K562 treated with DMSO at 1 percent for 48 hours (cell line): ENCODE data around the gene MMP1. TPM values are rescaled to one million over a fixed set of nuclear protein-coding genes. Genes with fewer than 3 reads are reported as not detected.

Experiments used
- total RNA-seq: library from RNA; unstranded; fragments of 300-600 nt; gene quantifications from 2 replicates; pipeline ENCODE4 v1.2.3, GENCODE V29; 2022; ENCODE audit warnings: low replicate concordance; ENCODE audit errors: extremely low read depth

MMP1 gene
- total RNA-seq: not detected in 2 replicates

DNA sequence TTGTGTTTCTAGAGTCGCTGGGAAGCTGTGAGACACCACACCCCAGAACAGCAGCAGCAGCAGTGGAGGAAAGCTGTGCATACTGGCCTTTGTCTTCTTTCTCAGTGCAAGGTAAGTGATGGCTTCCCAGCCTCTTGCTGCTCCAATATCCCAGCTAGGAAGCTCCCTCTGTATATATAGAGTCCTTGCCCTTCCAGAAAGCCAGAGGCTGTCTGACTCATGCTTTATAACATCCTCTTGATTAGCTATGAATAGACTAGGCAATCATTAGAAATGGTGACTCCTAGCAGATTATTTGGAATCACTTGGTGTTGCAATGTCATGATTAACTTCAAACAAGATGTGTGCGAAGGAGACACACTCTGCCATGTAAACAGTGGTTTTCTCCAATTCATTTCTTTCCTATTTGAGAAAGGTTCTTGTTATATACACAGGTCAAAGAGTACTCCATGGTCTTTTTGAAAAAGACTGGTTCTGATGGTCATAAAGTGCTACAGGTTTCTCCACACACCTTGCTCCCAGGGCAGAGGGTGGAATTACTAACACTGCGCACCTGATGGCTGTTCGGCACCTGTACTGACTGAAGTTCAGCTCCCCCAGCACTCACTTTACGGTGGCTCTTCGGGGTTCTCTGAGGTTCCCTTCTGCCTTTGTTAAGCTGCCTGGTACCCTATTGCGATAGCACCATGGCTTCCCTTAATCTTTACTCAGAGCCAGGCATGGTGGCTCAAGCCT lies at the start of gene MMP1:
MMP1 (minus strand) TSS at position 149 of the 735 bp plus-strand sequence; CDS start at position 81, 68 bp downstream.

GRCh38 chr11:102843489-102843888 lies 45.5 kb upstream of the MMP1 start, which contains the start of gene MMP3:
TSS of gene MMP3 (minus strand) at chr11:102843609. CDS start at chr11:102843546, 63 bp downstream.

DNA sequence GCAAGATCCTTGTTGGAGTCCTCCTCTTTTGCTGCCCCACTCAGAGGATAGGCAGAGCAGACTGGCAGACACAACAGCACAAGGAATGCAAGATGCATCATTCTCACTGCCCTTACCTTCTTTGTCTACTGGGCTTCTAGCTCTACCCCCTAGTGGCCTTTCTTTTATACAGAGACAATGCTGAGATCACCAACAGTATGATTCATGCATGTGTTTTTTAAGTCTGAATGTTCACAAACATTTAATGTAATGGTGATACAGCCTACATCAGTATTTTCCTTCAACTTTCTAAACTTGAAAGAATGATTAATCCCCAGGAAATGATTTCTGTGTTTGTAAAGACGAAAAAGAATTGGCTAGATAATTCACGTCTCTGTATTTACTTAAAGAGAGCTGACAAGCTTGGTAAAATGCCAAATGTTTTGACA lies 17.5 kb downstream of the MMP1 start, which contains the start of gene MMP10:
MMP10 (minus strand) TSS at position 138 of the 428 bp plus-strand sequence; CDS start at position 101, 37 bp downstream.

Other genes starting within 250 kb of the MMP1 start
- gene MMP20, start 172.8 kb downstream of the MMP1 start, total RNA-seq: not detected in 2 replicates
- gene MMP27, start 92.4 kb downstream of the MMP1 start, total RNA-seq: not detected in 2 replicates
- gene MMP8, start 73.2 kb downstream of the MMP1 start, total RNA-seq: not detected in 2 replicates
- gene MMP10, start 17.5 kb downstream of the MMP1 start, total RNA-seq: not detected in 2 replicates
- not detected in 2 replicates for gene MMP3, start 45.4 kb upstream of the MMP1 start, total RNA-seq
- gene MMP12, start 76.8 kb upstream of the MMP1 start, total RNA-seq: not detected in 2 replicates
- not detected in 2 replicates for gene MMP13, start 157.6 kb upstream of the MMP1 start, total RNA-seq